Measurements from ENCODE around the gene RAVER1. TPM values are rescaled to one million over a fixed set of nuclear protein-coding genes. Genes with fewer than 3 reads are reported as not detected.

Gene RAVER1
- total RNA-seq, 1 experiment from 2014 or later: 55.1 TPM

DNA sequence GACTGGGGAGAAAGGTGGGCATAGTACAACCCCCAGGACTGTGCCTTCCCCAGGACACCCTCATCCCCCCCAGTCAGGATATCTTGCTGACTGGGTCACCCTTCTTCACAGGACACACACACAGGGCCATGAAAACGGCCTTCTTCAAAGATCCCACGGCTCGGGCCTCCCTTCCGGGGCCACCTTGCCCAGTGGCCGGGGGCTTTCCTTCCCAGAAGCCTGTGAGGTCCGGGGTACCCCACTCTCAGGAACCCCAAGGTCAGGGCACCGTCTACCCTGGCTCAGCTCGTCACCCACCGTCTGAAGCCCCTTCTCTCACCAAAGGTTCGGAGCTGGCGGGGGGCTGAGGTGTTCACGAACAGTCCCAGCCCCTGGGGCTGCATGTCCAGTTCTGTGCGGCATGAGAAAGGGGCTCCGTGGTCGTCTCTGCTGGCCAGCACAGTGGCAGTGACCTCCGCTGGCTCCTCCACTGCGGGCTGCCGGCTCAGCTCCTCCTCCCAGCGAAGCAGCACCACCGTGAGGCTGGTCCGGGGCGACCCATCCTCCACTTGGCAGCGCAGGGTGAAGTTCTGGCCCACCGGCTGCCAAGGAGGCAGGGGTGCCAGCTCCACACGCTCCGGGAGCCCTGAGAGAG, 2.1 kb upstream of the RAVER1 start:
- H3K4me3 ChIP-seq (ENCODE audit: low read depth, low read length): peak overlapping the region; percentile 79
- peak overlapping the region; percentile 65 for H3K27ac Mint-ChIP-seq (ENCODE audit: unreplicated experiment)
- H3K9me3 ChIP-seq: no peaks in the 10 kb centered on the region
- H3K27me3 Mint-ChIP-seq (ENCODE audit: insufficient read depth, unreplicated experiment): no peaks in the 10 kb centered on the region
- BruUV-seq (replicated peaks): no TSS peak
- H3K4me1 Mint-ChIP-seq (ENCODE audit: low read depth, unreplicated experiment): peaks cover 5% of the 10 kb centered on the region
- H3K4me1 ChIP-seq: peaks cover 6% of the 10 kb centered on the region; the same call in 1 of the 2 replicates
- intact Hi-C loops (cut with micrococcal nuclease; ENCODE audit: unreplicated experiment): no loop called here
- TF ChIP-seq, protein P1, sequence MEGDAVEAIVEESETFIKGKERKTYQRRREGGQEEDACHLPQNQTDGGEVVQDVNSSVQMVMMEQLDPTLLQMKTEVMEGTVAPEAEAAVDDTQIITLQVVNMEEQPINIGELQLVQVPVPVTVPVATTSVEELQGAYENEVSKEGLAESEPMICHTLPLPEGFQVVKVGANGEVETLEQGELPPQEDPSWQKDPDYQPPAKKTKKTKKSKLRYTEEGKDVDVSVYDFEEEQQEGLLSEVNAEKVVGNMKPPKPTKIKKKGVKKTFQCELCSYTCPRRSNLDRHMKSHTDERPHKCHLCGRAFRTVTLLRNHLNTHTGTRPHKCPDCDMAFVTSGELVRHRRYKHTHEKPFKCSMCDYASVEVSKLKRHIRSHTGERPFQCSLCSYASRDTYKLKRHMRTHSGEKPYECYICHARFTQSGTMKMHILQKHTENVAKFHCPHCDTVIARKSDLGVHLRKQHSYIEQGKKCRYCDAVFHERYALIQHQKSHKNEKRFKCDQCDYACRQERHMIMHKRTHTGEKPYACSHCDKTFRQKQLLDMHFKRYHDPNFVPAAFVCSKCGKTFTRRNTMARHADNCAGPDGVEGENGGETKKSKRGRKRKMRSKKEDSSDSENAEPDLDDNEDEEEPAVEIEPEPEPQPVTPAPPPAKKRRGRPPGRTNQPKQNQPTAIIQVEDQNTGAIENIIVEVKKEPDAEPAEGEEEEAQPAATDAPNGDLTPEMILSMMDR (IDR thresholded peaks at IDR 0.05; ENCODE audit: insufficient read depth in 1 of 2, low read depth in 1 of 2, low read length in 1 of 2, severe bottlenecking in 1 of 2, unreplicated experiment in 1 of 2): no peak
- peaks cover 27% of the 10 kb centered on the region for H3K36me3 Mint-ChIP-seq (ENCODE audit: insufficient read depth, unreplicated experiment)
- no peak for DNase-seq
- ChIA-PET CTCF (interaction anchor here (2.3 kb wide), 2 partner anchors 53 to 65 kb away, joined by 19 to 26 read pairs; partner anchors contain the start of gene ICAM1), POLR2A (no interaction called here)
- H3K27me3 ChIP-seq (replicated peaks; ENCODE audit: control insufficient read depth, insufficient read depth, low read length): no peaks in the 10 kb centered on the region
- no peaks in the 10 kb centered on the region for H3K9me3 Mint-ChIP-seq (ENCODE audit: unreplicated experiment)
- peak overlapping the region; percentile 85 for H3K4me3 Mint-ChIP-seq (ENCODE audit: unreplicated experiment)
- H3K36me3 ChIP-seq (ENCODE audit: control insufficient read depth, insufficient read depth, low read length): no peaks in the 10 kb centered on the region

DNA sequence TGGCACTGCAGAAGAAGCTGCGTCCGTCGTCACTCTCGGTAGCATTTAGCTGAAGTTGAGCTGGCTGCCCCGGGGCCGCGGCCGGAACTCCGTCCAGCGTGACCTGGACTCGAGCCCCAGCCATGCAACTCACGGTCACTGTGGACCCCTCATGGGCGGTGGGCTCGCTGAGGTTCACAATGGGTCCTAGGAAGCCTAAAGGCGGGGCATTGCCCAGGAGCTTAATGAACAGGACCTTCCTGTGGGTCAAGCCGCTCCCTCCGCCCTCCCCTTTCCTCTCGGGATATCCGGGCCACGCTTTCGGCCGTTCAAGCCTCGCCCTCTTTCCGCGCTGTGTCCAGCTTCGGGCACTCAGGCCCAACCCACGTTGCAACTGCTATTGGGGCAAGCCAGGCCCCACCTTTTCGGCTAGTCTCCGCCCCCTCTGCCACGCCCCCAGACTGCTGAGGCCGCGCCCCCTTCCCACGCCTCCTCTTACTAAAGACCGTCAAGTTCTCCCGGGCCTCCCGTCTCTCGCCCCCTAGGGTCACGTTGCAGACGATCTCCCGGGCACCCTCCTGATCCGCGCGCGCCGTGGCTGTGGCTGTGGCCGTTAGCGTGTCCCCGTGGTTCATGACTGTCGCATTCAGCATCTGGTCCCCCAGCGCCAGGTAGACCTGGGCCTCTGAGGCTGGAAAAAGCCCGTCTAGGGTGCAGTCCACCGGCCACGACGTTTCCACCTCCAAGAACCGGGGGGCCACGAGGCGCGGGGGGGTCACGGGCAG, 1.4 kb upstream of the RAVER1 start:
- Mint-ChIP-seq H3K36me3 (ENCODE audit: insufficient read depth, unreplicated experiment) (peaks cover 34% of the 10 kb centered on the region), H3K9me3 (ENCODE audit: unreplicated experiment) (no peaks in the 10 kb centered on the region), H3K27me3 (ENCODE audit: insufficient read depth, unreplicated experiment) (no peaks in the 10 kb centered on the region), H3K4me1 (ENCODE audit: low read depth, unreplicated experiment) (peaks cover 5% of the 10 kb centered on the region), H3K27ac (ENCODE audit: unreplicated experiment) (peak overlapping the region; percentile 65), H3K4me3 (ENCODE audit: unreplicated experiment) (peak overlapping the region; percentile 85)
- Histone ChIP-seq H3K36me3 (ENCODE audit: control insufficient read depth, insufficient read depth, low read length) (no peaks in the 10 kb centered on the region), H3K9me3 (no peaks in the 10 kb centered on the region), H3K27me3 (replicated peaks; ENCODE audit: control insufficient read depth, insufficient read depth, low read length) (no peaks in the 10 kb centered on the region), H3K4me3 (ENCODE audit: low read depth, low read length) (peak overlapping the region; percentile 79), H3K4me1 (peaks cover 6% of the 10 kb centered on the region; the same call in 1 of the 2 replicates)
- ChIA-PET POLR2A (interaction anchor here (0.8 kb wide), 2 partner anchors 46 to 65 kb away, joined by 3 to 5 read pairs; partner anchors contain the start of gene TYK2), CTCF (interaction anchor here (0.7 to 2.3 kb wide), 7 partner anchors 45 to 501 kb away, joined by 3 to 26 read pairs (median 4); partner anchors contain the start of genes CDC37, ICAM1, ICAM5 and TMED1)
- peak; percentile 95 for DNase-seq
- BruUV-seq (replicated peaks): no TSS peak
- intact Hi-C loops (cut with micrococcal nuclease; ENCODE audit: unreplicated experiment): loop anchor here (5.0 kb wide), 1 partner anchor 47 kb away; the partner anchor contains the start of genes ICAM4 and ICAM5
- TF ChIP-seq, protein P1 (IDR thresholded peaks at IDR 0.05; ENCODE audit: insufficient read depth in 1 of 2, low read depth in 1 of 2, low read length in 1 of 2, severe bottlenecking in 1 of 2, unreplicated experiment in 1 of 2): peak in 1 of 2 experiments; percentile 34

Data from Caco-2 (cell line).